K562 (cell line): ENCODE results near the gene CCDC187. TPM values are rescaled to one million over a fixed set of nuclear protein-coding genes. Genes with fewer than 3 reads are reported as not detected.

ENCODE experiments used
- ATAC-seq: fragments of 200-7000 bp; cut with Tn5 transposase; 3 replicates; pipeline ENCODE4 v1.9.1; 2020; ENCODE audit warnings: moderate library complexity
- BruUV-seq: library from RNA; stranded (reverse); fragments of 400-500 nt; replicated peaks from 2 replicates; lab custom pipeline; 2021; lab: Mats Ljungman, UMichigan
- CTCF ChIA-PET: fragments of 300-600 bp; formaldehyde crosslinking; extraction: SDS; loops from one replicate; lab custom pipeline; 2021; ENCODE audit warnings: low intra/inter-chr PET ratio; lab: Yijun Ruan, JAX
- POLR2A ChIA-PET: fragments of 300-600, 350-650 bp; sonication (Branson Sonifier 250); formaldehyde crosslinking; extraction: SDS; loops from one replicate; lab custom pipeline; 2021; ENCODE audit warnings: antibody characterized with exemption, inconsistent platforms; lab: Yijun Ruan, JAX
- DNase-seq, 4 experiments: peaks; one replicate each; pipeline versions ENCODE4 v3.0.0 to v3.0.0-alpha.2; 2011 to 2018; ENCODE audit warnings: low spot score in 3 of 4, mixed read lengths in 3 of 4; ENCODE audit errors: extremely low read depth in 1 of 4
- FAIRE-seq: peaks from 2 replicates; lab custom pipeline; 2011; peaks lifted over from hg19 to GRCh38; lab: Jason Lieb, UNC
- H2AFZ ChIP-seq: 2 replicates; pipeline ENCODE4 v1.6.0; 2011; ENCODE audit warnings: low read depth, low read length, control low read depth, inconsistent platforms
- H3K27ac ChIP-seq: fragments of 200-600 bp; 3 replicates; pipeline ENCODE4 v1.8.0; 2011; ENCODE audit warnings: low read depth, mild to moderate bottlenecking, control low read depth, inconsistent platforms, low read length, moderate library complexity, mixed read lengths; ENCODE audit errors: extremely low read depth
- H3K27me3 ChIP-seq, 2 experiments: fragments of 300-600 bp in 1 of 2; 2 replicates in 1 of 2; 3 replicates in 1 of 2; pipeline versions ENCODE4 v1.6.0 to v1.8.0; 2011; ENCODE audit warnings: inconsistent platforms in 2 of 2, low read length in 2 of 2, mild to moderate bottlenecking in 1 of 2, mixed read lengths in 1 of 2, moderate library complexity in 1 of 2; ENCODE audit not compliant: control insufficient read depth in 2 of 2, insufficient read depth in 2 of 2
- H3K36me3 ChIP-seq: fragments of 300-600 bp; 3 replicates; pipeline ENCODE4 v1.8.0; 2011; ENCODE audit warnings: mild to moderate bottlenecking, low read length, inconsistent platforms; ENCODE audit not compliant: control insufficient read depth, insufficient read depth
- H3K4me1 ChIP-seq, 2 experiments: fragments of 200-600 bp in 1 of 2; replicated peaks in 1 of 2; 2 replicates in 1 of 2; 3 replicates in 1 of 2; pipeline versions ENCODE4 v1.5.1 to v1.8.0; 2011; ENCODE audit warnings: inconsistent platforms in 2 of 2, low read length in 2 of 2, mild to moderate bottlenecking in 1 of 2, mixed read lengths in 1 of 2, moderate library complexity in 1 of 2; ENCODE audit not compliant: control insufficient read depth in 2 of 2, insufficient read depth in 2 of 2
- H3K4me2 ChIP-seq: 2 replicates; pipeline ENCODE4 v1.6.1; 2011; ENCODE audit warnings: low read length, control low read depth, inconsistent platforms, mixed read lengths; ENCODE audit not compliant: insufficient read depth
- H3K4me3 ChIP-seq: fragments of 200-600 bp; sonication (generic), shearing (Covaris generic); 2 replicates; pipeline ENCODE4 v1.5.1; 2016; ENCODE audit warnings: control low read depth, inconsistent platforms
- H3K79me2 ChIP-seq: fragments of 200-600 bp; 3 replicates; pipeline ENCODE4 v1.8.0; 2011; ENCODE audit warnings: low read length, inconsistent platforms; ENCODE audit not compliant: control insufficient read depth, insufficient read depth
- H3K9ac ChIP-seq, 2 experiments: 2 replicates each; pipeline versions ENCODE4 v1.6.0 to v1.6.1; 2011; ENCODE audit warnings: low read depth in 2 of 2, low read length in 2 of 2, control low read depth in 1 of 2, inconsistent platforms in 1 of 2, mild to moderate bottlenecking in 1 of 2, mixed read lengths in 1 of 2; ENCODE audit not compliant: insufficient read depth in 1 of 2
- H3K9me1 ChIP-seq: one replicate; pipeline ENCODE4 v1.6.0; 2011; ENCODE audit warnings: inconsistent platforms, mild to moderate bottlenecking, low read length, moderate library complexity; ENCODE audit not compliant: control insufficient read depth, insufficient read depth
- H3K9me3 ChIP-seq: replicated peaks from 2 replicates; pipeline ENCODE4 v1.5.1; 2011; ENCODE audit warnings: low read depth, low read length, inconsistent platforms; ENCODE audit not compliant: control insufficient read depth, insufficient read depth
- H4K20me1 ChIP-seq: replicated peaks from 2 replicates; pipeline ENCODE4 v1.6.1; 2011; ENCODE audit warnings: low read length, inconsistent platforms, mixed read lengths; ENCODE audit not compliant: control insufficient read depth, insufficient read depth
- FOXP4 ChIP-seq: sonication (generic); formaldehyde crosslinking; IDR thresholded peaks from 2 replicates; pipeline ENCODE4 v1.8.0; 2022; ENCODE audit warnings: mild to moderate bottlenecking, missing genetic modification reagents, borderline replicate concordance
- GATA2 ChIP-seq: sonication (generic); formaldehyde crosslinking; IDR thresholded peaks from 2 replicates; pipeline ENCODE4 v1.4.0; 2020; ENCODE audit warnings: mild to moderate bottlenecking, missing genetic modification reagents
- NFIX ChIP-seq: fragments of 250-450 bp; sonication (Bioruptor Pico); IDR thresholded peaks from 2 replicates; pipeline ENCODE4 v1.4.0; 2020; ENCODE audit warnings: low read depth, mild to moderate bottlenecking, moderate library complexity
- POLR2A ChIP-seq: fragments of 450-650 bp; conservative IDR thresholded peaks from 2 replicates; pipeline ENCODE4 v1.6.1; 2016
- PURB ChIP-seq: sonication (generic); formaldehyde crosslinking; IDR thresholded peaks from 2 replicates; pipeline ENCODE4 v1.9.0; 2021; ENCODE audit warnings: low read depth, mild to moderate bottlenecking, missing genetic modification reagents
- TAL1 ChIP-seq: fragments of 450-650 bp; IDR thresholded peaks from 2 replicates; pipeline ENCODE4 v1.6.1; 2016; ENCODE audit warnings: mild to moderate bottlenecking
- ZBTB43 ChIP-seq: sonication (generic); formaldehyde crosslinking; IDR thresholded peaks from 2 replicates; pipeline ENCODE4 v1.8.0; 2023; ENCODE audit warnings: mild to moderate bottlenecking, missing genetic modification reagents
- ZNF239 ChIP-seq: fragments of 250-450 bp; sonication (Bioruptor Pico); IDR thresholded peaks from 2 replicates; pipeline ENCODE4 v1.4.0; 2020; ENCODE audit warnings: mild to moderate bottlenecking
- ZNF589 ChIP-seq: fragments of 200-800 bp; sonication (Bioruptor generic); IDR thresholded peaks from 2 replicates; pipeline ENCODE4 v1.6.1; 2016; ENCODE audit warnings: low read depth, missing genetic modification characterization, missing compliant biosample characterization
- WGBS: fragments of 100-300 bp; shearing (Covaris generic); methylation state at CpG from one replicate; pipeline ENCODE4 v1.1.6; 2016; ENCODE audit warnings: low coverage, mixed read lengths; ENCODE audit not compliant: insufficient coverage; ENCODE audit errors: missing lambda C conversion rate; 5-methylcytosine and 5-hydroxymethylcytosine counted together
- in situ Hi-C: fragments of 300-500 bp; cut with MboI; formaldehyde crosslinking; loops from 4 replicates; pipeline ENCODE4 v1.15.0; 2018; ENCODE audit warnings: inconsistent platforms, mixed read lengths
- intact Hi-C: fragments of 100-400 bp; cut with micrococcal nuclease; formaldehyde crosslinking; loops from 2 replicates; pipeline ENCODE4 v1.14.2; 2022
- polyA plus RNA-seq, 8 experiments: library from polyadenylated mRNA; depleted of rRNA in 4 of 8; stranded (reverse) in 5 of 8; unstranded in 3 of 8; fragments of >200 nt; fragmentation: Nextera tagmentation in 2 of 8; fragmentation: Illumina TruSeq in 1 of 8; extraction: Ambion mirVana in 2 of 8; extraction: Trizol in 1 of 8; gene quantifications; 2 replicates each; pipeline versions ENCODE4 v1.2.1 to v1.2.3, GENCODE V29; 2011 to 2014; ENCODE audit warnings: inconsistent platforms in 1 of 8, missing spikeins in 1 of 8
- total RNA-seq, 7 experiments: library from RNA; depleted of rRNA in 6 of 7; stranded (reverse); fragments of >200 nt in 6 of 7; fragmentation: Illumina TruSeq in 2 of 7; extraction: Trizol in 2 of 7; gene quantifications; 2 replicates each; pipeline versions ENCODE4 v1.2.1 to v1.2.3, GENCODE V29; 2011 to 2021; ENCODE audit warnings: low replicate concordance in 1 of 7

The CCDC187 gene
- total and polyA plus RNA-seq, 9 of the 15 experiments (the other 6 are each of a cell fraction or from before 2014, with no cell fraction given), result not detected

- no peak for TF ChIP-seq FOXP4 (CRISPR knock-in tag)
- no peak for TF ChIP-seq NFIX (CRISPR knock-in tag)
- no peak for TF ChIP-seq ZNF239 (CRISPR knock-in tag)
Observed at GRCh38 chr9:136334541-136334940, 30.6 kb upstream of the CCDC187 start (continued).

GRCh38 chr9:136333486-136333885, 29.6 kb upstream of the CCDC187 start:
- ATAC-seq (no peak), FAIRE-seq (no peak), DNase-seq (no peak)
- Histone ChIP-seq H3K27ac (no peak overlapping the region), H3K27me3 (no peaks in the 10 kb centered on the region), H3K4me3 (no peak overlapping the region), H3K4me2 (no peak overlapping the region), H3K9me1 (peaks cover 3% of the 10 kb centered on the region), H3K9ac (no peak overlapping the region), H4K20me1 (no peaks in the 10 kb centered on the region), H3K4me1 (peaks cover 0 to 93% of the 10 kb centered on the region in 2 experiments; a peak in 3 of 5 replicates), H3K9me3 (no peaks in the 10 kb centered on the region), H3K79me2 (peaks cover 8% of the 10 kb centered on the region; the same call in 2 of the 3 replicates), H2AFZ (no peak overlapping the region), H3K36me3 (peaks cover 12% of the 10 kb centered on the region; the same call in 1 of the 3 replicates)
- TF ChIP-seq ZNF589 (CRISPR knock-in tag) (no peak), POLR2A (no peak), ZBTB43 (CRISPR knock-in tag) (no peak), TAL1 (no peak), PURB (no peak), GATA2 (CRISPR knock-in tag) (no peak)
- POLR2A ChIA-PET, result no interaction called here
- BruUV-seq, result no TSS peak
- CTCF ChIA-PET, result no interaction called here
- WGBS, result 88% methylated on average over 14 of the region's 17 CpGs
- in situ Hi-C loops (loop anchor here (25.0 kb wide), 1 partner anchor 304 kb away; no protein-coding TSS in a partner anchor), intact Hi-C loops (no loop called here)
